Measurements from ENCODE around the gene EEPD1. TPM values are rescaled to one million over a fixed set of nuclear protein-coding genes. Genes with fewer than 3 reads are reported as not detected.

Gene EEPD1
- total RNA-seq, 1 donor from 2014 or later = 11.4 TPM

GRCh38 chr7:36190447-36191291, 37.6 kb downstream of the EEPD1 start:
- DNase-seq (ENCODE audit: low spot score) = no peak

- no peak for DNase-seq (ENCODE audit: low spot score)
Observed at GRCh38 chr7:36191292-36191920, 38.4 kb downstream of the EEPD1 start.

- DNase-seq (ENCODE audit: low spot score) = no peak
Observed at GRCh38 chr7:36192053-36192824, 39.2 kb downstream of the EEPD1 start.

GRCh38 chr7:36192877-36193276, 39.8 kb downstream of the EEPD1 start:
- DNase-seq (ENCODE audit: low spot score) = no peak

- DNase-seq (ENCODE audit: low spot score) = no peak
Observed at GRCh38 chr7:36198854-36199266, 45.8 kb downstream of the EEPD1 start.

- DNase-seq (ENCODE audit: low spot score) = no peak
Observed at GRCh38 chr7:36199329-36199728, 46.3 kb downstream of the EEPD1 start.

GRCh38 chr7:36201122-36201723, 48.2 kb downstream of the EEPD1 start:
- DNase-seq (ENCODE audit: low spot score) = no peak

- DNase-seq (ENCODE audit: low spot score) = no peak
Observed at GRCh38 chr7:36202398-36202797, 49.3 kb downstream of the EEPD1 start.

- no peak for DNase-seq (ENCODE audit: low spot score)
Observed at GRCh38 chr7:36203071-36203790, 50.2 kb downstream of the EEPD1 start.

- DNase-seq (ENCODE audit: low spot score) = no peak
Observed at GRCh38 chr7:36204044-36204663, 51.1 kb downstream of the EEPD1 start.

- DNase-seq (ENCODE audit: low spot score) = no peak
Observed at GRCh38 chr7:36204929-36205635, 52.0 kb downstream of the EEPD1 start.

GRCh38 chr7:36205803-36206202, 52.7 kb downstream of the EEPD1 start:
- no peak for DNase-seq (ENCODE audit: low spot score)

- no peak for DNase-seq (ENCODE audit: low spot score)
Observed at GRCh38 chr7:36207451-36208291, 54.6 kb downstream of the EEPD1 start.

- DNase-seq (ENCODE audit: low spot score) = no peak
Observed at GRCh38 chr7:36208426-36208825, 55.4 kb downstream of the EEPD1 start.

GRCh38 chr7:36208997-36209813, 56.2 kb downstream of the EEPD1 start:
- no peak for DNase-seq (ENCODE audit: low spot score)

GRCh38 chr7:36209814-36210183, 56.7 kb downstream of the EEPD1 start:
- DNase-seq (ENCODE audit: low spot score) = no peak

GRCh38 chr7:36210291-36210922, 57.4 kb downstream of the EEPD1 start:
- DNase-seq (ENCODE audit: low spot score) = no peak

Data from ureter (tissue), 1 donor.